DOHH2 (cell line): Measurements from ENCODE around the gene SMC6.

ENCODE experiments used
- CTCF ChIP-seq: fragments of 200-600 bp; sonication (generic); IDR thresholded peaks from one replicate; pipeline ENCODE4 v1.5.1; 2014; ENCODE audit warnings: antibody characterized with exemption, mild to moderate bottlenecking, low read depth, low read length; ENCODE audit not compliant: poor library complexity, severe bottlenecking
- EZH2phosphoT487 ChIP-seq: fragments of 200-600 bp; sonication (generic); IDR thresholded peaks from 2 replicates; pipeline ENCODE4 v1.6.1; 2017; ENCODE audit warnings: borderline replicate concordance, mild to moderate bottlenecking, antibody characterized with exemption, low read length, moderate library complexity, mixed read lengths

- no peak for TF ChIP-seq CTCF
- no peak for TF ChIP-seq EZH2phosphoT487
Observed at GRCh38 chr2:17790536-17790935, 36.9 kb upstream of the SMC6 start.
